HepG2 (cell line): ENCODE measurements around the gene ZNF189. TPM values are rescaled to one million over a fixed set of nuclear protein-coding genes. Genes with fewer than 3 reads are reported as not detected.

Source experiments
- BRCA1 ChIP-seq: sonication (generic); formaldehyde crosslinking; IDR thresholded peaks from 2 replicates; pipeline ENCODE4 v1.4.0; 2020; ENCODE audit warnings: missing genetic modification reagents
- ETV6 ChIP-seq: sonication (generic); formaldehyde crosslinking; conservative IDR thresholded peaks from 2 replicates; pipeline ENCODE4 v1.4.0; 2020; ENCODE audit warnings: missing genetic modification reagents
- MTA1 ChIP-seq: sonication (generic); formaldehyde crosslinking; IDR thresholded peaks from 2 replicates; pipeline ENCODE4 v1.4.0; 2020; ENCODE audit warnings: missing genetic modification reagents, mild to moderate bottlenecking, borderline replicate concordance
- PLSCR1 ChIP-seq: sonication (generic); formaldehyde crosslinking; IDR thresholded peaks from 2 replicates; pipeline ENCODE4 v1.5.0; 2020; ENCODE audit warnings: missing genetic modification reagents, mild to moderate bottlenecking, borderline replicate concordance
- SMAD1 ChIP-seq: sonication (generic); formaldehyde crosslinking; IDR thresholded peaks from 2 replicates; pipeline ENCODE4 v1.4.0; 2020; ENCODE audit warnings: missing genetic modification reagents, low read depth, mild to moderate bottlenecking, borderline replicate concordance
- SMAD3 ChIP-seq: sonication (generic); formaldehyde crosslinking; IDR thresholded peaks from 2 replicates; pipeline ENCODE4 v1.4.0; 2020; ENCODE audit warnings: missing genetic modification reagents
- SNAPC4 ChIP-seq: sonication (generic); formaldehyde crosslinking; IDR thresholded peaks from 2 replicates; pipeline ENCODE4 v1.4.0; 2020; ENCODE audit warnings: mild to moderate bottlenecking, missing genetic modification reagents
- TARDBP ChIP-seq: sonication (generic); formaldehyde crosslinking; IDR thresholded peaks from 2 replicates; pipeline ENCODE4 v1.8.0; 2022; ENCODE audit warnings: mild to moderate bottlenecking, missing genetic modification reagents
- THAP11 ChIP-seq: IDR thresholded peaks from 2 replicates; pipeline ENCODE4 v1.6.1; 2016; ENCODE audit warnings: missing biosample characterization, missing genetic modification reagents
- ZBTB1 ChIP-seq: sonication (generic); formaldehyde crosslinking; IDR thresholded peaks from 2 replicates; pipeline ENCODE4 v1.4.0; 2020; ENCODE audit warnings: missing genetic modification reagents, borderline replicate concordance
- ZBTB21 ChIP-seq: sonication (generic); formaldehyde crosslinking; IDR thresholded peaks from 2 replicates; pipeline ENCODE4 v1.4.0; 2020; ENCODE audit warnings: missing genetic modification reagents
- ZNF484 ChIP-seq: sonication (generic); formaldehyde crosslinking; IDR thresholded peaks from 2 replicates; pipeline ENCODE4 v1.5.1; 2020; ENCODE audit warnings: mild to moderate bottlenecking, low read depth, missing genetic modification reagents, borderline replicate concordance
- ZNF576 ChIP-seq: sonication (generic); formaldehyde crosslinking; IDR thresholded peaks from 2 replicates; pipeline ENCODE4 v1.4.0; 2020; ENCODE audit warnings: mild to moderate bottlenecking, missing genetic modification reagents
- ZNF773 ChIP-seq: sonication (generic); formaldehyde crosslinking; IDR thresholded peaks from 2 replicates; pipeline ENCODE4 v1.4.0; 2020; ENCODE audit warnings: missing genetic modification reagents, borderline replicate concordance
- ZNF790 ChIP-seq: sonication (generic); formaldehyde crosslinking; IDR thresholded peaks from 2 replicates; pipeline ENCODE4 v1.8.0; 2022; ENCODE audit warnings: missing genetic modification reagents, mild to moderate bottlenecking, borderline replicate concordance
- ZSCAN21 ChIP-seq: sonication (generic); formaldehyde crosslinking; IDR thresholded peaks from 2 replicates; pipeline ENCODE4 v1.8.0; 2022; ENCODE audit warnings: mild to moderate bottlenecking, missing genetic modification reagents, moderate library complexity, borderline replicate concordance
- polyA plus RNA-seq, 8 experiments: library from polyadenylated mRNA; depleted of rRNA in 3 of 8; stranded (reverse) in 7 of 8; unstranded in 1 of 8; fragments of >200 nt; fragmentation: Illumina TruSeq in 4 of 8; extraction: Trizol in 4 of 8; gene quantifications; 2 replicates each; pipeline versions ENCODE4 v1.2.1 to v1.2.3, GENCODE V29; 2011 to 2016; ENCODE audit warnings: low read depth in 4 of 8, missing spikeins in 1 of 8, mixed read lengths in 1 of 8; ENCODE audit not compliant: insufficient read depth in 1 of 8
- total RNA-seq, 5 experiments: library from RNA; depleted of rRNA; stranded (reverse); fragments of >200 nt; fragmentation: Illumina TruSeq; extraction: Trizol; gene quantifications; 2 replicates each; pipeline ENCODE4 v1.2.3, GENCODE V29; 2016; ENCODE audit warnings: low read depth in 1 of 5
- TF ChIP-seq, protein P1 (sequence below): sonication (generic); formaldehyde crosslinking; conservative IDR thresholded peaks from 2 replicates; pipeline ENCODE4 v1.4.0; 2020; ENCODE audit warnings: missing genetic modification reagents
- TF ChIP-seq, protein P2 (sequence below): sonication (generic); IDR thresholded peaks from 2 replicates; pipeline ENCODE4 v1.6.1; 2016; ENCODE audit warnings: low read depth, borderline replicate concordance
- TF ChIP-seq, protein P3 (sequence below): sonication (generic); formaldehyde crosslinking; IDR thresholded peaks from 2 replicates; pipeline ENCODE4 v1.5.1; 2020; ENCODE audit warnings: missing genetic modification reagents, mild to moderate bottlenecking, borderline replicate concordance

ZNF189 gene
- total and polyA plus RNA-seq, 2 of the 13 experiments (the other 11 are each of a cell fraction or from before 2014, with no cell fraction given): 8.4 to 50.0 TPM

DNA sequence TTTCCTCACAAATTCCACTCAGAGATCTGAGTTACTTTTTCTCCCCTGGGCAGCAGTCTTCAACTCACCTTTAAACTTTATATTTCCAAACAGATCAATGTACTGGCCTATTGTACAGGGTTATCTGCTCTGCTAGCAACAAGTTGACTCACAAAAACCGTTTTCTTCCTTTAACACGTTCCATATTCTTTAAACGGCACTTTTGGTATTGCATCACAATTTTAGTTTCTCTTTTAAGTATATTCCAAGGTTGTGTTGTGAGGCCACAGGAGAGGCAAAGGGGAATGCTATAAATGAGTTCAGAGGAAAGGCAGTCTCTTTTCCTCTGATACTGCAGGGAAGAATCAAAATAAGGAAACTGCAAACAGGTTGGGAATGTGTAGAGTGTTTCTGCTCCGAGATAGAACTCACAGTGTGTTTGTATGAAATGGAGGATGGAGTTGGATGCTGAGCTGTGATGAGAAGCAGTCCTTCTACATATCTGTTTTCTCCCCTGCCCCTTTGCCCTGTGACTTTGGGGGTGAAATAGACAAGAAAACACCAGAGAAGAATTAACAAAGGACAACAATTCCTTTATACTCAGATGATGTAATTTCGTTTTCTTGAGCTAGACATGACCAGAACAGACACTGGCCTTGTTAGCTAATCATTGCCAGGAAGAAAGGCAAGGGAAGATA, 46.8 kb downstream of the ZNF189 start (continued):
- TF ChIP-seq BRCA1: 0 out of 2 replicates have a peak, but pooled peaks have one; percentile 50
- TF ChIP-seq, protein P1, sequence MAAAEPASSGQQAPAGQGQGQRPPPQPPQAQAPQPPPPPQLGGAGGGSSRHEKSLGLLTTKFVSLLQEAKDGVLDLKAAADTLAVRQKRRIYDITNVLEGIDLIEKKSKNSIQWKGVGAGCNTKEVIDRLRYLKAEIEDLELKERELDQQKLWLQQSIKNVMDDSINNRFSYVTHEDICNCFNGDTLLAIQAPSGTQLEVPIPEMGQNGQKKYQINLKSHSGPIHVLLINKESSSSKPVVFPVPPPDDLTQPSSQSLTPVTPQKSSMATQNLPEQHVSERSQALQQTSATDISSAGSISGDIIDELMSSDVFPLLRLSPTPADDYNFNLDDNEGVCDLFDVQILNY (CRISPR knock-in tag): no peak
- TF ChIP-seq ZNF773: no peak
- TF ChIP-seq, protein P2, sequence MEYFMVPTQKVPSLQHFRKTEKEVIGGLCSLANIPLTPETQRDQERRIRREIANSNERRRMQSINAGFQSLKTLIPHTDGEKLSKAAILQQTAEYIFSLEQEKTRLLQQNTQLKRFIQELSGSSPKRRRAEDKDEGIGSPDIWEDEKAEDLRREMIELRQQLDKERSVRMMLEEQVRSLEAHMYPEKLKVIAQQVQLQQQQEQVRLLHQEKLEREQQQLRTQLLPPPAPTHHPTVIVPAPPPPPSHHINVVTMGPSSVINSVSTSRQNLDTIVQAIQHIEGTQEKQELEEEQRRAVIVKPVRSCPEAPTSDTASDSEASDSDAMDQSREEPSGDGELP: no peak
- TF ChIP-seq TARDBP (CRISPR knock-in tag): peak; percentile 15; the same call in 1 of the 2 replicates
- TF ChIP-seq ZSCAN21 (CRISPR knock-in tag): no peak
- no peak for TF ChIP-seq SNAPC4 (CRISPR knock-in tag)
- TF ChIP-seq ZNF484 (CRISPR knock-in tag): no peak
- no peak for TF ChIP-seq ZBTB1 (CRISPR knock-in tag)
- TF ChIP-seq THAP11: peak; percentile 41
- TF ChIP-seq ZNF576 (CRISPR knock-in tag): no peak
- TF ChIP-seq ZBTB21 (CRISPR knock-in tag): no peak
- peak; percentile 55; the same call in 1 of the 2 replicates for TF ChIP-seq SMAD3
- TF ChIP-seq MTA1 (CRISPR knock-in tag): no peak; the same call in 1 of the 2 replicates
- no peak for TF ChIP-seq SMAD1
- TF ChIP-seq ETV6: no peak
- TF ChIP-seq ZNF790 (CRISPR knock-in tag): no peak
- TF ChIP-seq, protein P3, sequence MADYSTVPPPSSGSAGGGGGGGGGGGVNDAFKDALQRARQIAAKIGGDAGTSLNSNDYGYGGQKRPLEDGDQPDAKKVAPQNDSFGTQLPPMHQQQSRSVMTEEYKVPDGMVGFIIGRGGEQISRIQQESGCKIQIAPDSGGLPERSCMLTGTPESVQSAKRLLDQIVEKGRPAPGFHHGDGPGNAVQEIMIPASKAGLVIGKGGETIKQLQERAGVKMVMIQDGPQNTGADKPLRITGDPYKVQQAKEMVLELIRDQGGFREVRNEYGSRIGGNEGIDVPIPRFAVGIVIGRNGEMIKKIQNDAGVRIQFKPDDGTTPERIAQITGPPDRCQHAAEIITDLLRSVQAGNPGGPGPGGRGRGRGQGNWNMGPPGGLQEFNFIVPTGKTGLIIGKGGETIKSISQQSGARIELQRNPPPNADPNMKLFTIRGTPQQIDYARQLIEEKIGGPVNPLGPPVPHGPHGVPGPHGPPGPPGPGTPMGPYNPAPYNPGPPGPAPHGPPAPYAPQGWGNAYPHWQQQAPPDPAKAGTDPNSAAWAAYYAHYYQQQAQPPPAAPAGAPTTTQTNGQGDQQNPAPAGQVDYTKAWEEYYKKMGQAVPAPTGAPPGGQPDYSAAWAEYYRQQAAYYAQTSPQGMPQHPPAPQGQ: no peak
- TF ChIP-seq PLSCR1 (CRISPR knock-in tag): no peak
